DND-41 (cell line): ENCODE results near the gene SPRN.

Source experiments
- ATAC-seq: fragments of 200-7000 bp; cut with Tn5 transposase; 3 replicates; pipeline ENCODE4 v1.9.1; 2021; ENCODE audit warnings: low read depth; ENCODE audit not compliant: insufficient read depth
- DNase-seq: peaks from one replicate; pipeline ENCODE4 v3.0.0-alpha.2; 2020
- H2AFZ ChIP-seq: 2 replicates; pipeline ENCODE4 v1.6.0; 2012; ENCODE audit warnings: low read depth, low read length
- H3K27ac ChIP-seq: 2 replicates; pipeline ENCODE4 v1.5.1; 2012; ENCODE audit warnings: low read length, inconsistent platforms
- H3K27me3 ChIP-seq: fragments of 200-600 bp; sonication (generic); 2 replicates; pipeline ENCODE4 v1.6.0; 2012; ENCODE audit warnings: low read length, mild to moderate bottlenecking, inconsistent platforms; ENCODE audit not compliant: insufficient read depth, poor library complexity
- H3K36me3 ChIP-seq: 2 replicates; pipeline ENCODE4 v1.5.1; 2012; ENCODE audit warnings: low read length, inconsistent platforms; ENCODE audit not compliant: insufficient read depth
- H3K4me1 ChIP-seq: 2 replicates; pipeline ENCODE4 v1.5.1; 2012; ENCODE audit warnings: mild to moderate bottlenecking, low read length; ENCODE audit not compliant: insufficient read depth
- H3K4me2 ChIP-seq: 2 replicates; pipeline ENCODE4 v1.6.0; 2012; ENCODE audit warnings: mild to moderate bottlenecking, moderate library complexity, low read length, inconsistent platforms; ENCODE audit not compliant: insufficient read depth
- H3K4me3 ChIP-seq, 2 experiments: fragments of 200-600 bp in 1 of 2; shearing (Covaris generic) in 1 of 2; 2 replicates each; pipeline ENCODE4 v1.5.1; 2012 to 2016; ENCODE audit warnings: inconsistent platforms in 2 of 2, low read length in 2 of 2, mild to moderate bottlenecking in 2 of 2, low read depth in 1 of 2, moderate library complexity in 1 of 2
- H3K79me2 ChIP-seq: 2 replicates; pipeline ENCODE4 v1.6.0; 2012; ENCODE audit warnings: low read length, inconsistent platforms; ENCODE audit not compliant: insufficient read depth
- H3K9ac ChIP-seq: 2 replicates; pipeline ENCODE4 v1.6.0; 2012; ENCODE audit warnings: low read depth, mild to moderate bottlenecking, inconsistent platforms, low read length, moderate library complexity
- H3K9me3 ChIP-seq: 2 replicates; pipeline ENCODE4 v1.5.1; 2012; ENCODE audit warnings: low read length, moderate library complexity, mild to moderate bottlenecking, inconsistent platforms; ENCODE audit not compliant: insufficient read depth, severe bottlenecking
- H4K20me1 ChIP-seq: 2 replicates; pipeline ENCODE4 v1.6.0; 2012; ENCODE audit warnings: low read length; ENCODE audit not compliant: insufficient read depth
- CTCF ChIP-seq: IDR thresholded peaks from 2 replicates; pipeline ENCODE4 v1.5.1; 2012; ENCODE audit warnings: borderline replicate concordance, low read length, moderate library complexity, mild to moderate bottlenecking; ENCODE audit not compliant: poor library complexity, severe bottlenecking; ENCODE audit errors: extremely low read depth
- EZH2 ChIP-seq: IDR thresholded peaks from 3 replicates; pipeline ENCODE4 v1.6.1; 2012; ENCODE audit warnings: borderline replicate concordance, low read depth, mild to moderate bottlenecking, moderate library complexity, low read length, inconsistent platforms; ENCODE audit not compliant: severe bottlenecking

Gene SPRN

GRCh38 chr10:133461841-133462240, 37.4 kb upstream of the SPRN start:
- Histone ChIP-seq H3K9me3 (no peaks in the 10 kb centered on the region), H3K27me3 (no peaks in the 10 kb centered on the region), H3K4me3 (no peak overlapping the region), H3K36me3 (peaks cover 3% of the 10 kb centered on the region; the same call in 1 of the 2 replicates), H3K9ac (no peak overlapping the region), H3K4me2 (no peak overlapping the region), H4K20me1 (no peaks in the 10 kb centered on the region), H3K27ac (no peak overlapping the region), H3K79me2 (no peaks in the 10 kb centered on the region), H2AFZ (no peak overlapping the region), H3K4me1 (no peaks in the 10 kb centered on the region)
- no peak for ATAC-seq
- no peak for DNase-seq
- no peak for TF ChIP-seq CTCF

- TF ChIP-seq EZH2 (no peak), CTCF (no peak)
- H3K27me3 ChIP-seq = no peaks in the 10 kb centered on the region
- H3K9me3 ChIP-seq = no peaks in the 10 kb centered on the region
- no peak overlapping the region for H3K27ac ChIP-seq
- no peaks in the 10 kb centered on the region for H3K4me1 ChIP-seq
- H3K4me2 ChIP-seq = no peak overlapping the region
- no peaks in the 10 kb centered on the region for H4K20me1 ChIP-seq
- ATAC-seq (no peak), DNase-seq (no peak)
- peaks cover 3% of the 10 kb centered on the region; the same call in 1 of the 2 replicates for H3K36me3 ChIP-seq
- H3K4me3 ChIP-seq = no peak overlapping the region
- no peak overlapping the region for H3K9ac ChIP-seq
- H3K79me2 ChIP-seq = no peaks in the 10 kb centered on the region
- H2AFZ ChIP-seq = no peak overlapping the region
These were observed 36.6 kb upstream of the SPRN start for GRCh38 chr10:133461027-133461426.

- Histone ChIP-seq H3K9ac (no peak overlapping the region), H3K79me2 (no peaks in the 10 kb centered on the region), H3K4me3 (no peak overlapping the region), H3K36me3 (peaks cover 3% of the 10 kb centered on the region; the same call in 1 of the 2 replicates), H4K20me1 (no peaks in the 10 kb centered on the region), H3K27ac (no peak overlapping the region), H2AFZ (no peak overlapping the region), H3K27me3 (no peaks in the 10 kb centered on the region), H3K4me2 (no peak overlapping the region), H3K4me1 (no peaks in the 10 kb centered on the region), H3K9me3 (no peaks in the 10 kb centered on the region)
- ATAC-seq (no peak), DNase-seq (no peak)
- no peak for TF ChIP-seq EZH2
- TF ChIP-seq CTCF = no peak
These were observed 35.9 kb upstream of the SPRN start for GRCh38 chr10:133460208-133460769.
